Measurements from ENCODE around the gene SORCS2. TPM values are rescaled to one million over a fixed set of nuclear protein-coding genes. Genes with fewer than 3 reads are reported as not detected.

SORCS2 gene
- polyA plus RNA-seq, 1 donor (not counting 4 experiments of a cell fraction or from before 2014, with no cell fraction given) = 0.09 TPM

DNA sequence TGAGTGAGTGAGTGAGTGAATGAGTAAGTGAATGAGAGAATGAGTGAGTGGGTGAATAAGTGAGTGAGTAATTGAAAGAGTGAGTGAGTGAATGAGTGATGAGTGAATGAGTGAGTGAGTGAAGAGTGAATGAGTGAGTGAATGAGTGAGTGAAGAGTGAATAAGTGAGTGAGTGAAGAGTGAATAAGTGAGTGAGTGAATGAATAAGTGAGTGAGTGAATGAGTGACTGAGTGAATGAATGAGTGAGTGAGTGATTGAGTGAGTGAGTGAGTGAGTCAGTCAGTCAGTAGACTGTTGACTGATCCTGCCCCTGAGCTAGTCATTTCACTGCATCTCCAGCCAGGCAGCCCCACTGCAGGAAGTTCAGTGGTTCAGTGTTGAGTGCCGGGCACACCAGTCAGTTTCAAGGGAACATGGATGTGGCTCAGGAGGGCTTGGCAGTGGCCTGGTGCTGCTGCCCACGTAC is 470.8 kb downstream of the SORCS2 start:
- dilution Hi-C loops (cut with MboI; ENCODE audit: extremely low pct_ligation_motif_present, low sequenced_read_pairs) = no loop called here
- no peak for FAIRE-seq

DNA sequence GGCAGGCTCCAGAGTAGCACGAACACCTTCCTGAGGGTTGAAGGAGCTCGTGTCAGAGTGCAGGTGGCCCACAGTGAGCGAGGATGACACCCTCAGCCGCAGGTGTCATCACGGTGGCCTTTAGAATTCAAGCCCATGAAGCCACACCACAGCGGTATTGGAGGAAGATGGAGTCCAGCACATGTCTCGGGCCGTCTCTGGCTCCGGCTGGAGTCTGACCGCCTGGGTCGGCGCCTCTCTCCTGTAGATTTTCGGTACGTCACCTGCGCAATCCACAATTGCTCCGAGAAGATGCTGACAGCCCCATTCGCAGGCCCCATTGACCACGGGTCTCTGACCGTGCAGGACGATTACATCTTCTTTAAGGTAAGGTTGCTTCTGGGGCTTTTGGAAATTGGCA is 471.8 kb downstream of the SORCS2 start:
- Histone ChIP-seq H3K4me1 (ENCODE audit: control insufficient read depth, extremely low read depth, insufficient read depth, low read length) (no peaks in the 10 kb centered on the region), H2AFZ (ENCODE audit: control insufficient read depth, low read length) (no peak overlapping the region), H3K4me3 (ENCODE audit: control insufficient read depth in 2 of 3, extremely low read depth in 1 of 3, insufficient read depth in 2 of 3, low read depth in 1 of 3, low read length in 3 of 3) (no peak overlapping the region), H4K20me1 (ENCODE audit: control insufficient read depth, extremely low read depth, insufficient read depth, low read length) (no peaks in the 10 kb centered on the region), H3K9me3 (ENCODE audit: control insufficient read depth, low read depth, low read length) (no peaks in the 10 kb centered on the region), H3K36me3 (ENCODE audit: control insufficient read depth in 2 of 2, extremely low read depth in 1 of 2, insufficient read depth in 2 of 2, low read length in 2 of 2) (no peaks in the 10 kb centered on the region), H3K9me1 (ENCODE audit: control insufficient read depth, extremely low read depth, insufficient read depth, low read length) (no peaks in the 10 kb centered on the region), H3K4me2 (ENCODE audit: control insufficient read depth, extremely low read depth, insufficient read depth, low read depth, low read length) (no peak overlapping the region), H3K9ac (ENCODE audit: control insufficient read depth, extremely low read depth, insufficient read depth, low read length) (no peak overlapping the region), H3K27ac (ENCODE audit: control insufficient read depth, insufficient read depth, low read length) (no peak overlapping the region), H3K27me3 (ENCODE audit: control insufficient read depth, extremely low read depth, insufficient read depth, low read length) (no peaks in the 10 kb centered on the region), H3K79me2 (ENCODE audit: control insufficient read depth, insufficient read depth, low read length) (no peaks in the 10 kb centered on the region)
- no peak for FAIRE-seq
- TF ChIP-seq, protein P1, sequence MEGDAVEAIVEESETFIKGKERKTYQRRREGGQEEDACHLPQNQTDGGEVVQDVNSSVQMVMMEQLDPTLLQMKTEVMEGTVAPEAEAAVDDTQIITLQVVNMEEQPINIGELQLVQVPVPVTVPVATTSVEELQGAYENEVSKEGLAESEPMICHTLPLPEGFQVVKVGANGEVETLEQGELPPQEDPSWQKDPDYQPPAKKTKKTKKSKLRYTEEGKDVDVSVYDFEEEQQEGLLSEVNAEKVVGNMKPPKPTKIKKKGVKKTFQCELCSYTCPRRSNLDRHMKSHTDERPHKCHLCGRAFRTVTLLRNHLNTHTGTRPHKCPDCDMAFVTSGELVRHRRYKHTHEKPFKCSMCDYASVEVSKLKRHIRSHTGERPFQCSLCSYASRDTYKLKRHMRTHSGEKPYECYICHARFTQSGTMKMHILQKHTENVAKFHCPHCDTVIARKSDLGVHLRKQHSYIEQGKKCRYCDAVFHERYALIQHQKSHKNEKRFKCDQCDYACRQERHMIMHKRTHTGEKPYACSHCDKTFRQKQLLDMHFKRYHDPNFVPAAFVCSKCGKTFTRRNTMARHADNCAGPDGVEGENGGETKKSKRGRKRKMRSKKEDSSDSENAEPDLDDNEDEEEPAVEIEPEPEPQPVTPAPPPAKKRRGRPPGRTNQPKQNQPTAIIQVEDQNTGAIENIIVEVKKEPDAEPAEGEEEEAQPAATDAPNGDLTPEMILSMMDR (optimal IDR thresholded peaks at IDR 0.05 in 1 of 3, IDR thresholded peaks at IDR 0.05 in 1 of 3, conservative IDR thresholded peaks at IDR 0.05 in 1 of 3; ENCODE audit: extremely low read depth in 1 of 3, insufficient read depth in 2 of 3, low read length in 3 of 3) = no peak
- TF ChIP-seq EZH2 (IDR thresholded peaks at IDR 0.05; ENCODE audit: low read length) = no peak
- no peak for DNase-seq (ENCODE audit: low read depth, low spot score)
- dilution Hi-C loops (cut with MboI; ENCODE audit: extremely low pct_ligation_motif_present, low sequenced_read_pairs) = no loop called here

More for the DNA sequence above, 470.8 kb downstream of the SORCS2 start:
- H3K36me3 ChIP-seq (ENCODE audit: control insufficient read depth in 2 of 2, extremely low read depth in 1 of 2, insufficient read depth in 2 of 2, low read length in 2 of 2) = no peaks in the 10 kb centered on the region
- no peak for TF ChIP-seq EZH2 (IDR thresholded peaks at IDR 0.05; ENCODE audit: low read length)
- TF ChIP-seq, protein P1 (optimal IDR thresholded peaks at IDR 0.05 in 1 of 3, IDR thresholded peaks at IDR 0.05 in 1 of 3, conservative IDR thresholded peaks at IDR 0.05 in 1 of 3; ENCODE audit: extremely low read depth in 1 of 3, insufficient read depth in 2 of 3, low read length in 3 of 3) = no peak
- no peaks in the 10 kb centered on the region for H3K4me1 ChIP-seq (ENCODE audit: control insufficient read depth, extremely low read depth, insufficient read depth, low read length)
- no peak overlapping the region for H3K9ac ChIP-seq (ENCODE audit: control insufficient read depth, extremely low read depth, insufficient read depth, low read length)
- H3K79me2 ChIP-seq (ENCODE audit: control insufficient read depth, insufficient read depth, low read length) = no peaks in the 10 kb centered on the region
- H3K4me3 ChIP-seq (ENCODE audit: control insufficient read depth in 2 of 3, extremely low read depth in 1 of 3, insufficient read depth in 2 of 3, low read depth in 1 of 3, low read length in 3 of 3) = no peak overlapping the region
- no peaks in the 10 kb centered on the region for H3K9me1 ChIP-seq (ENCODE audit: control insufficient read depth, extremely low read depth, insufficient read depth, low read length)
- no peak overlapping the region for H2AFZ ChIP-seq (ENCODE audit: control insufficient read depth, low read length)
- no peak overlapping the region for H3K4me2 ChIP-seq (ENCODE audit: control insufficient read depth, extremely low read depth, insufficient read depth, low read depth, low read length)
- no peak overlapping the region for H3K27ac ChIP-seq (ENCODE audit: control insufficient read depth, insufficient read depth, low read length)
- no peaks in the 10 kb centered on the region for H3K27me3 ChIP-seq (ENCODE audit: control insufficient read depth, extremely low read depth, insufficient read depth, low read length)
- H4K20me1 ChIP-seq (ENCODE audit: control insufficient read depth, extremely low read depth, insufficient read depth, low read length) = no peaks in the 10 kb centered on the region
- no peaks in the 10 kb centered on the region for H3K9me3 ChIP-seq (ENCODE audit: control insufficient read depth, low read depth, low read length)
- no peak for DNase-seq (ENCODE audit: low read depth, low spot score)

Data from keratinocyte (primary cell).